Measurements from ENCODE around the gene AFG3L2. TPM values are rescaled to one million over a fixed set of nuclear protein-coding genes. Genes with fewer than 3 reads are reported as not detected.

The AFG3L2 gene
- total and polyA plus RNA-seq, 2 experiments from 2014 or later, result 50.3 to 105 TPM

DNA sequence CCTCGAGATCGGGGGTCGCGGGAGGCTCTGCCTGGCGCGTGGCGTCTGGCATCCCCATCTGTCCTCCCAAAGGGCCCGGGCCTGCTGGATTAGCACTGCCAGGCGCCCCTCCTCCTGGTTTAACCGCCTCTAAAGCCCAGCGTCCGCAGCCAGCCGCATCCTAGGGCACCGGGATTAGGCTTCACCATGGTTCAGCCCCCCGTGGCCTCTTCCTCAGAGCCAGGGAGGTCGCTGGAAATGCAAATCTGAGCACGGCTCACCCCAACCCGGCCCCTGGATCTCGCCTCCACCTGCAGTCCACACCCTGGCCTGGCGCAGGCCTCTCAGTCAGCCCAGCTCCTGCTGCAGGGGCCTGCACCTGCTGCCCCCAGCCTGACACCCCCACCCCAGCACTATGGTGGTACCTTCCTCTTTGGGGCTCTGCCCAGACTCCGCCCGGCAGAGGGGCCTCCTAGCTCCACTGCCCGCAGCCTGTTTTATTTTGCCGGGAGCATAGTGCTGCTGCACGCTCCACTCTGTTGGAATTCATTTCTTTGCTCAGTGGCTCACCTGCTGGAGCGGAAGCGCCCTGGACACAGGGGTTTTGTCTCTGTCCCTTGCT is 43.9 kb upstream of the AFG3L2 start:
- peaks cover 7% of the 10 kb centered on the region for H3F3A ChIP-seq (replicated peaks; ENCODE audit: low read depth)
- no peaks in the 10 kb centered on the region for H3K9me2 ChIP-seq (ENCODE audit: insufficient read depth)
- peak overlapping the region; percentile 43 for H3K27ac ChIP-seq (ENCODE audit: low read depth)
- H3K79me2 ChIP-seq (replicated peaks; ENCODE audit: insufficient read depth), result no peaks in the 10 kb centered on the region
- Mint-ChIP-seq H3K27ac (no peak overlapping the region), H3K4me1 (peaks cover 15% of the 10 kb centered on the region), H3K27me3 (ENCODE audit: insufficient read depth, low read depth, poor library complexity) (no peaks in the 10 kb centered on the region), H3K4me3 (peak overlapping the region; percentile 71), H3K36me3 (ENCODE audit: low read depth) (peaks cover 17% of the 10 kb centered on the region), H3K9me3 (peaks cover 3% of the 10 kb centered on the region; the same call in 1 of the 3 replicates)
- TF ChIP-seq, protein P1, sequence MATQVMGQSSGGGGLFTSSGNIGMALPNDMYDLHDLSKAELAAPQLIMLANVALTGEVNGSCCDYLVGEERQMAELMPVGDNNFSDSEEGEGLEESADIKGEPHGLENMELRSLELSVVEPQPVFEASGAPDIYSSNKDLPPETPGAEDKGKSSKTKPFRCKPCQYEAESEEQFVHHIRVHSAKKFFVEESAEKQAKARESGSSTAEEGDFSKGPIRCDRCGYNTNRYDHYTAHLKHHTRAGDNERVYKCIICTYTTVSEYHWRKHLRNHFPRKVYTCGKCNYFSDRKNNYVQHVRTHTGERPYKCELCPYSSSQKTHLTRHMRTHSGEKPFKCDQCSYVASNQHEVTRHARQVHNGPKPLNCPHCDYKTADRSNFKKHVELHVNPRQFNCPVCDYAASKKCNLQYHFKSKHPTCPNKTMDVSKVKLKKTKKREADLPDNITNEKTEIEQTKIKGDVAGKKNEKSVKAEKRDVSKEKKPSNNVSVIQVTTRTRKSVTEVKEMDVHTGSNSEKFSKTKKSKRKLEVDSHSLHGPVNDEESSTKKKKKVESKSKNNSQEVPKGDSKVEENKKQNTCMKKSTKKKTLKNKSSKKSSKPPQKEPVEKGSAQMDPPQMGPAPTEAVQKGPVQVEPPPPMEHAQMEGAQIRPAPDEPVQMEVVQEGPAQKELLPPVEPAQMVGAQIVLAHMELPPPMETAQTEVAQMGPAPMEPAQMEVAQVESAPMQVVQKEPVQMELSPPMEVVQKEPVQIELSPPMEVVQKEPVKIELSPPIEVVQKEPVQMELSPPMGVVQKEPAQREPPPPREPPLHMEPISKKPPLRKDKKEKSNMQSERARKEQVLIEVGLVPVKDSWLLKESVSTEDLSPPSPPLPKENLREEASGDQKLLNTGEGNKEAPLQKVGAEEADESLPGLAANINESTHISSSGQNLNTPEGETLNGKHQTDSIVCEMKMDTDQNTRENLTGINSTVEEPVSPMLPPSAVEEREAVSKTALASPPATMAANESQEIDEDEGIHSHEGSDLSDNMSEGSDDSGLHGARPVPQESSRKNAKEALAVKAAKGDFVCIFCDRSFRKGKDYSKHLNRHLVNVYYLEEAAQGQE (IDR thresholded peaks at IDR 0.05; ENCODE audit: unreplicated experiment), result no peak
- TF ChIP-seq POLR2AphosphoS5 (IDR thresholded peaks at IDR 0.05; ENCODE audit: low read depth), result peak; percentile 60
- no peaks in the 10 kb centered on the region for H3K36me3 ChIP-seq (ENCODE audit: insufficient read depth)
- ATAC-seq, result peak; percentile 72
- H3K4me3 ChIP-seq, result peak overlapping the region; percentile 56
- H3K4me1 ChIP-seq (ENCODE audit: insufficient read depth), result peaks cover 7% of the 10 kb centered on the region
- peak; percentile 87 for DNase-seq (ENCODE audit: low spot score)
- peak overlapping the region; percentile 69; the same call in 1 of the 2 replicates for H2AFZ ChIP-seq
- H3K27me3 ChIP-seq (ENCODE audit: insufficient read depth), result no peaks in the 10 kb centered on the region
- H4K20me1 ChIP-seq (replicated peaks; ENCODE audit: insufficient read depth), result no peaks in the 10 kb centered on the region
- H3K4me2 ChIP-seq, result peak overlapping the region; percentile 67

GRCh38 chr18:12417687-12418086 is 40.7 kb upstream of the AFG3L2 start:
- no peaks in the 10 kb centered on the region for H3K79me2 ChIP-seq (replicated peaks; ENCODE audit: insufficient read depth)
- Mint-ChIP-seq H3K4me1 (peaks cover 22% of the 10 kb centered on the region), H3K27me3 (ENCODE audit: insufficient read depth, low read depth, poor library complexity) (no peaks in the 10 kb centered on the region), H3K36me3 (ENCODE audit: low read depth) (peaks cover 2% of the 10 kb centered on the region), H3K9me3 (peaks cover 3% of the 10 kb centered on the region; the same call in 1 of the 3 replicates), H3K27ac (no peak overlapping the region), H3K4me3 (no peak overlapping the region)
- H3K4me2 ChIP-seq, result no peak overlapping the region
- no peaks in the 10 kb centered on the region for H4K20me1 ChIP-seq (replicated peaks; ENCODE audit: insufficient read depth)
- H3K27me3 ChIP-seq (ENCODE audit: insufficient read depth), result no peaks in the 10 kb centered on the region
- H3K9me2 ChIP-seq (ENCODE audit: insufficient read depth), result no peaks in the 10 kb centered on the region
- peaks cover 13% of the 10 kb centered on the region for H3K4me1 ChIP-seq (ENCODE audit: insufficient read depth)
- DNase-seq (ENCODE audit: low spot score) (no peak), ATAC-seq (no peak)
- no peak overlapping the region for H3K4me3 ChIP-seq
- 0 out of 2 replicates have a peak overlapping the region, but pooled peaks have one; percentile 45 for H3K27ac ChIP-seq (ENCODE audit: low read depth)
- no peak overlapping the region for H2AFZ ChIP-seq
- peaks cover 7% of the 10 kb centered on the region for H3F3A ChIP-seq (replicated peaks; ENCODE audit: low read depth)
- no peaks in the 10 kb centered on the region for H3K36me3 ChIP-seq (ENCODE audit: insufficient read depth)
- TF ChIP-seq ETS1 (IDR thresholded peaks at IDR 0.05) (no peak), NANOG (IDR thresholded peaks at IDR 0.05; ENCODE audit: borderline replicate concordance) (no peak), ZNF331 (CRISPR knock-in tag; IDR thresholded peaks at IDR 0.05; ENCODE audit: low read depth) (no peak), POLR2AphosphoS5 (IDR thresholded peaks at IDR 0.05; ENCODE audit: low read depth) (no peak), ZNF114 (CRISPR knock-in tag; IDR thresholded peaks at IDR 0.05) (no peak), EZH2phosphoT487 (IDR thresholded peaks at IDR 0.05; ENCODE audit: unreplicated experiment) (no peak), EZH2 (IDR thresholded peaks at IDR 0.05; ENCODE audit: low read depth, unreplicated experiment) (no peak)
- TF ChIP-seq, protein P2, sequence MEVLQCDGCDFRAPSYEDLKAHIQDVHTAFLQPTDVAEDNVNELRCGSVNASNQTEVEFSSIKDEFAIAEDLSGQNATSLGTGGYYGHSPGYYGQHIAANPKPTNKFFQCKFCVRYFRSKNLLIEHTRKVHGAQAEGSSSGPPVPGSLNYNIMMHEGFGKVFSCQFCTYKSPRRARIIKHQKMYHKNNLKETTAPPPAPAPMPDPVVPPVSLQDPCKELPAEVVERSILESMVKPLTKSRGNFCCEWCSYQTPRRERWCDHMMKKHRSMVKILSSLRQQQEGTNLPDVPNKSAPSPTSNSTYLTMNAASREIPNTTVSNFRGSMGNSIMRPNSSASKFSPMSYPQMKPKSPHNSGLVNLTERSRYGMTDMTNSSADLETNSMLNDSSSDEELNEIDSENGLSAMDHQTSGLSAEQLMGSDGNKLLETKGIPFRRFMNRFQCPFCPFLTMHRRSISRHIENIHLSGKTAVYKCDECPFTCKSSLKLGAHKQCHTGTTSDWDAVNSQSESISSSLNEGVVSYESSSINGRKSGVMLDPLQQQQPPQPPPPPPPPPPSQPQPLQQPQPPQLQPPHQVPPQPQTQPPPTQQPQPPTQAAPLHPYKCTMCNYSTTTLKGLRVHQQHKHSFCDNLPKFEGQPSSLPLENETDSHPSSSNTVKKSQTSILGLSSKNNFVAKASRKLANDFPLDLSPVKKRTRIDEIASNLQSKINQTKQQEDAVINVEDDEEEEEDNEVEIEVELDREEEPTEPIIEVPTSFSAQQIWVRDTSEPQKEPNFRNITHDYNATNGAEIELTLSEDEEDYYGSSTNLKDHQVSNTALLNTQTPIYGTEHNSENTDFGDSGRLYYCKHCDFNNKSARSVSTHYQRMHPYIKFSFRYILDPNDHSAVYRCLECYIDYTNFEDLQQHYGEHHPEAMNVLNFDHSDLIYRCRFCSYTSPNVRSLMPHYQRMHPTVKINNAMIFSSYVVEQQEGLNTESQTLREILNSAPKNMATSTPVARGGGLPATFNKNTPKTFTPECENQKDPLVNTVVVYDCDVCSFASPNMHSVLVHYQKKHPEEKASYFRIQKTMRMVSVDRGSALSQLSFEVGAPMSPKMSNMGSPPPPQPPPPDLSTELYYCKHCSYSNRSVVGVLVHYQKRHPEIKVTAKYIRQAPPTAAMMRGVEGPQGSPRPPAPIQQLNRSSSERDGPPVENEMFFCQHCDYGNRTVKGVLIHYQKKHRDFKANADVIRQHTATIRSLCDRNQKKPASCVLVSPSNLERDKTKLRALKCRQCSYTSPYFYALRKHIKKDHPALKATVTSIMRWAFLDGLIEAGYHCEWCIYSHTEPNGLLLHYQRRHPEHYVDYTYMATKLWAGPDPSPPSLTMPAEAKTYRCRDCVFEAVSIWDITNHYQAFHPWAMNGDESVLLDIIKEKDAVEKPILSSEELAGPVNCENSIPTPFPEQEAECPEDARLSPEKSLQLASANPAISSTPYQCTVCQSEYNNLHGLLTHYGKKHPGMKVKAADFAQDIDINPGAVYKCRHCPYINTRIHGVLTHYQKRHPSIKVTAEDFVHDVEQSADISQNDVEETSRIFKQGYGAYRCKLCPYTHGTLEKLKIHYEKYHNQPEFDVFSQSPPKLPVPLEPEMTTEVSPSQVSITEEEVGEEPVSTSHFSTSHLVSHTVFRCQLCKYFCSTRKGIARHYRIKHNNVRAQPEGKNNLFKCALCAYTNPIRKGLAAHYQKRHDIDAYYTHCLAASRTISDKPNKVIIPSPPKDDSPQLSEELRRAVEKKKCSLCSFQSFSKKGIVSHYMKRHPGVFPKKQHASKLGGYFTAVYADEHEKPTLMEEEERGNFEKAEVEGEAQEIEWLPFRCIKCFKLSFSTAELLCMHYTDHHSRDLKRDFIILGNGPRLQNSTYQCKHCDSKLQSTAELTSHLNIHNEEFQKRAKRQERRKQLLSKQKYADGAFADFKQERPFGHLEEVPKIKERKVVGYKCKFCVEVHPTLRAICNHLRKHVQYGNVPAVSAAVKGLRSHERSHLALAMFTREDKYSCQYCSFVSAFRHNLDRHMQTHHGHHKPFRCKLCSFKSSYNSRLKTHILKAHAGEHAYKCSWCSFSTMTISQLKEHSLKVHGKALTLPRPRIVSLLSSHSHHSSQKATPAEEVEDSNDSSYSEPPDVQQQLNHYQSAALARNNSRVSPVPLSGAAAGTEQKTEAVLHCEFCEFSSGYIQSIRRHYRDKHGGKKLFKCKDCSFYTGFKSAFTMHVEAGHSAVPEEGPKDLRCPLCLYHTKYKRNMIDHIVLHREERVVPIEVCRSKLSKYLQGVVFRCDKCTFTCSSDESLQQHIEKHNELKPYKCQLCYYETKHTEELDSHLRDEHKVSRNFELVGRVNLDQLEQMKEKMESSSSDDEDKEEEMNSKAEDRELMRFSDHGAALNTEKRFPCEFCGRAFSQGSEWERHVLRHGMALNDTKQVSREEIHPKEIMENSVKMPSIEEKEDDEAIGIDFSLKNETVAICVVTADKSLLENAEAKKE (CRISPR knock-in tag; IDR thresholded peaks at IDR 0.05), result no peak
